NT2/D1 (cell line): ENCODE data around the gene ESR2.

ENCODE experiments used
- DNase-seq: peaks from one replicate; pipeline ENCODE4 v3.0.0-alpha.2; 2011; ENCODE audit warnings: low read depth, low spot score
- H3K27me3 ChIP-seq: 2 replicates; pipeline ENCODE4 v1.6.0; 2011; ENCODE audit warnings: mild to moderate bottlenecking; ENCODE audit not compliant: insufficient read length, insufficient read depth
- H3K36me3 ChIP-seq: 2 replicates; pipeline ENCODE4 v1.6.1; 2011; ENCODE audit warnings: mild to moderate bottlenecking, low read length, mixed read lengths; ENCODE audit not compliant: insufficient read depth, insufficient read length
- H3K4me1 ChIP-seq: 2 replicates; pipeline ENCODE4 v1.5.1; 2011; ENCODE audit not compliant: insufficient read depth, insufficient read length
- H3K4me3 ChIP-seq: 2 replicates; pipeline ENCODE4 v1.5.1; 2011; ENCODE audit warnings: low read depth; ENCODE audit not compliant: insufficient read length
- H3K9ac ChIP-seq: 2 replicates; pipeline ENCODE4 v1.6.0; 2011; ENCODE audit warnings: low read depth; ENCODE audit not compliant: insufficient read length
- H3K9me3 ChIP-seq: 2 replicates; pipeline ENCODE4 v1.5.1; 2011; ENCODE audit warnings: mild to moderate bottlenecking, low read length; ENCODE audit not compliant: insufficient read depth
- SUZ12 ChIP-seq: IDR thresholded peaks from 2 replicates; pipeline ENCODE4 v1.6.1; 2011; ENCODE audit not compliant: insufficient read length, insufficient read depth; ENCODE audit errors: extremely low read depth
- YY1 ChIP-seq: IDR thresholded peaks from 2 replicates; pipeline ENCODE4 v1.6.1; 2011; ENCODE audit not compliant: insufficient read length, insufficient read depth
- ZNF274 ChIP-seq: IDR thresholded peaks from 2 replicates; pipeline ENCODE4 v1.6.1; 2011; ENCODE audit warnings: mild to moderate bottlenecking, low read depth, low read length

The ESR2 gene

GRCh38 chr14:64260418-64260817, 33.8 kb downstream of the ESR2 start:
- H3K9me3 ChIP-seq, result no peaks in the 10 kb centered on the region
- DNase-seq, result no peak

GRCh38 chr14:64255756-64256155, 38.4 kb downstream of the ESR2 start:
- no peaks in the 10 kb centered on the region for H3K9me3 ChIP-seq
- DNase-seq, result no peak

More at GRCh38 chr14:64260418-64260817, 33.8 kb downstream of the ESR2 start:
- no peak overlapping the region for H3K4me3 ChIP-seq
- H3K36me3 ChIP-seq, result no peaks in the 10 kb centered on the region
- TF ChIP-seq SUZ12, result no peak
- no peak for TF ChIP-seq ZNF274
- TF ChIP-seq YY1, result no peak
- no peak overlapping the region for H3K9ac ChIP-seq
- no peaks in the 10 kb centered on the region for H3K4me1 ChIP-seq
- H3K27me3 ChIP-seq, result no peaks in the 10 kb centered on the region

GRCh38 chr14:64253672-64254071, 40.5 kb downstream of the ESR2 start:
- no peaks in the 10 kb centered on the region for H3K27me3 ChIP-seq
- H3K4me1 ChIP-seq, result no peaks in the 10 kb centered on the region
- TF ChIP-seq YY1 (no peak), ZNF274 (no peak), SUZ12 (no peak)
- no peak for DNase-seq
- H3K9me3 ChIP-seq, result no peaks in the 10 kb centered on the region
- H3K9ac ChIP-seq, result no peak overlapping the region
- H3K4me3 ChIP-seq, result no peak overlapping the region
- H3K36me3 ChIP-seq, result no peaks in the 10 kb centered on the region

More at GRCh38 chr14:64255756-64256155, 38.4 kb downstream of the ESR2 start:
- Histone ChIP-seq H3K36me3 (no peaks in the 10 kb centered on the region), H3K4me1 (no peaks in the 10 kb centered on the region), H3K4me3 (no peak overlapping the region), H3K9ac (no peak overlapping the region), H3K27me3 (no peaks in the 10 kb centered on the region)
- TF ChIP-seq YY1 (no peak), SUZ12 (no peak), ZNF274 (no peak)

DNA sequence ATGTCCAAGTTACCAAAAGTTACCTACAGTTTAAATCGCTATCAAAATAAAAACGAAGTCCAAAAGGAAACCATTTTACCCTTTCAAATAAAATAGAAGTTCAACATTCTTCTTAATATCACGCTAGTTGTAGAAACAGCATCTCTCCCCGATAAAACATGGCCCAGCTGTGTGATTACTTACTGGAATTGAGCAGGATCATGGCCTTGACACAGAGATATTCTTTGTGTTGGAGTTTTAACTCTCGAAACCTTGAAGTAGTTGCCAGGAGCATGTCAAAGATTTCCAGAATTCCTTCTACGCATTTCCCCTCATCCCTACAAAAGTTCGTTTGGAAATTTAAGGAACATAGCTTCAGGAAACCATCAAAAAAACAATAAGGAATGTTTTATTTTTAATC, 44.8 kb downstream of the ESR2 start:
- Histone ChIP-seq H3K9ac (no peak overlapping the region), H3K4me3 (no peak overlapping the region), H3K27me3 (no peaks in the 10 kb centered on the region), H3K9me3 (no peaks in the 10 kb centered on the region), H3K4me1 (no peaks in the 10 kb centered on the region), H3K36me3 (no peaks in the 10 kb centered on the region)
- TF ChIP-seq YY1 (no peak), ZNF274 (no peak), SUZ12 (no peak)
- no peak for DNase-seq

DNA sequence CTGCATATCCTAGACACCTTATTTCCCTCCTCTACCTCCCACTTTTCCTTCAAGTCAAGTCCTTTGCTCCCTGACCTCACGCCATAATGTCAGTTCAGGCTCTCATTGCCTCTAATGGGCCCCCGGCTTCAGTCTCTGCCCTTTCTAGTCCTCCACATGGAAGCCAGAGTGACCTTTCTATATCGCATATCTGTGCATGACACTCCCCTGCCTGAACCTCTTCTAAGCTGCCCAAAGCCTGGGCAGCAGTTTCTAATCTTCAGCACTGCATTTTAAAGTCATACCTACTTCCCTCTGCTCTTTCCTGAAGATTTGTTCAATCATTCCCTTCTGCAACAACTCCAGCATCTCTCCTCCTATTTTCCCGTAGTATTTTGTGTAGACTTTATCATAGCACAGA, 45.5 kb downstream of the ESR2 start:
- Histone ChIP-seq H3K36me3 (no peaks in the 10 kb centered on the region), H3K9ac (no peak overlapping the region), H3K4me1 (no peaks in the 10 kb centered on the region), H3K9me3 (no peaks in the 10 kb centered on the region), H3K27me3 (no peaks in the 10 kb centered on the region), H3K4me3 (no peak overlapping the region)
- TF ChIP-seq YY1 (no peak), ZNF274 (no peak), SUZ12 (no peak)
- DNase-seq, result no peak

DNA sequence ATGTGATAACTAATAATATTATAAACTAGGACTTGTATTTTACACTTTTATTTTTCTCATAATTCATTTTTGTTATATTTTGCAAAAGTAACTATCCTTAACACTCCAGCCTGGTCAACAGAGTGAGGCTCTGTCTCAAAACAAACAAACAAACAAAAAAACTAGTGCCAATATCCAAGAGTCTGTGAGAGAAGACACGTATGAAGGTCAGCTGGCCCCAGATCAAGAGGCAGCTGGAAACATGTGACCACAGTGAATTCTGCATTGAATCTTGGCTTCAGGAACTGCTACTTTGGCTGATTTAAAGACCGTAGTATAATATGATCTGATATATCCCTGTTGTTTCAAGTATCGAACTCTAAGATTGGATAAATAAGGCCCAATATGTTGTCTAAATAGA, 47.0 kb downstream of the ESR2 start:
- Histone ChIP-seq H3K27me3 (no peaks in the 10 kb centered on the region), H3K4me3 (no peak overlapping the region), H3K4me1 (no peaks in the 10 kb centered on the region), H3K36me3 (no peaks in the 10 kb centered on the region), H3K9ac (no peak overlapping the region), H3K9me3 (no peaks in the 10 kb centered on the region)
- TF ChIP-seq ZNF274, result no peak
- TF ChIP-seq SUZ12, result no peak
- TF ChIP-seq YY1, result no peak
- no peak for DNase-seq

DNA sequence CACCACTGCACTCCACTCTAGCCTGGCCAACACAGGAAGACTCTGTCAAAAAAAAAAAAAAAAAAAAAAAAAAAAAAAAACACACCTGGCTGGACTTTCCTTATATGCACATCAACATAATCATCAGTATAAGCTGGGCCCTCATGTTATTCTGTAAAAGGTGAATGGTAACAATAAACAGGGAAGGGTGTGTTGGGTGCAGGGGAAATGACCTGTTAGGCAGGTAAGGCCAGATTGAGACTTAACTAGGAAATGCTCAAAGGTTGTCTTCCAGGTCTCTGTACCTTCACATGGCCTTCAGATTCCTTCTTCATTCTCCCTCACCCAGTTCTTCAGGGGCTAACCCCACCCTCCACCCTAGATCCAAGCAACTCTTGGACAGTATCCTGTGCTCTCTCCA, 47.5 kb downstream of the ESR2 start:
- Histone ChIP-seq H3K4me3 (no peak overlapping the region), H3K4me1 (no peaks in the 10 kb centered on the region), H3K9ac (no peak overlapping the region), H3K36me3 (no peaks in the 10 kb centered on the region), H3K27me3 (no peaks in the 10 kb centered on the region), H3K9me3 (no peaks in the 10 kb centered on the region)
- TF ChIP-seq YY1 (no peak), ZNF274 (no peak), SUZ12 (no peak)
- no peak for DNase-seq
